Measurements from ENCODE around the gene PLXNA2.

The PLXNA2 gene

DNA sequence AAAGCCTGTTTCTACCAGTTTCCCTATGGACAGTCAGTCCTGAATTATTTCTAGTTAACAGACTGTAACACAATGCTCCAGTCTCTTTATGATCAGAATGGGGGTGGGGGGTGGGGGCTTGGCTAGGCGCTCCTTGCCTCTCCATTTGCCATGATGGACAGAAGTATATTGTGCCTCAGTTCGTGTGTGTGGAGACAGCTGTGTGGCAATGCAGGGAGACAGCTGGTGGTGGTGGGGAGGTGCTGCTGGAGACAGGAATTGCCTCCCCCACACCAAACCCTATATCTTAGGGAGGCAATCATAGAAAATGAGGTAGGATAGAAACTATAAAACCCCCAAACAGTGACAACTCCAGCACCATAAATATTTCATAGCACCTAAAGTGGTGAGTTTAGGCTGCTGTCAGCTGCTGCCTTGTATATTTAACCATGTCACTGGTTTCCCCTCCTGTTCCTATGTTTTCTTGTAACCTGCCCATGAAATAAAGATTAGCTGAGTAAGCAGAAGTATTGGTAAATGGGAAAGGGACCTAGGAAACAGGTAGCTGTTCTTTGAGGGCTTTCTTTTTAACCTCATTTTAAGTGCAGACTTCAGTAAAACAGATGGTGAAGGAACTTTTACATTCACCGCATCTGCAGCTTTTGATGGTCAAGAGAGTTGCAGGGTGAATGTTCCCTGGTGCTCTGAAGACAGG is 3.4 kb downstream of the PLXNA2 start:
- no peak for DNase-seq (ENCODE audit: low read depth in 1 of 2, low spot score in 1 of 2)

DNA sequence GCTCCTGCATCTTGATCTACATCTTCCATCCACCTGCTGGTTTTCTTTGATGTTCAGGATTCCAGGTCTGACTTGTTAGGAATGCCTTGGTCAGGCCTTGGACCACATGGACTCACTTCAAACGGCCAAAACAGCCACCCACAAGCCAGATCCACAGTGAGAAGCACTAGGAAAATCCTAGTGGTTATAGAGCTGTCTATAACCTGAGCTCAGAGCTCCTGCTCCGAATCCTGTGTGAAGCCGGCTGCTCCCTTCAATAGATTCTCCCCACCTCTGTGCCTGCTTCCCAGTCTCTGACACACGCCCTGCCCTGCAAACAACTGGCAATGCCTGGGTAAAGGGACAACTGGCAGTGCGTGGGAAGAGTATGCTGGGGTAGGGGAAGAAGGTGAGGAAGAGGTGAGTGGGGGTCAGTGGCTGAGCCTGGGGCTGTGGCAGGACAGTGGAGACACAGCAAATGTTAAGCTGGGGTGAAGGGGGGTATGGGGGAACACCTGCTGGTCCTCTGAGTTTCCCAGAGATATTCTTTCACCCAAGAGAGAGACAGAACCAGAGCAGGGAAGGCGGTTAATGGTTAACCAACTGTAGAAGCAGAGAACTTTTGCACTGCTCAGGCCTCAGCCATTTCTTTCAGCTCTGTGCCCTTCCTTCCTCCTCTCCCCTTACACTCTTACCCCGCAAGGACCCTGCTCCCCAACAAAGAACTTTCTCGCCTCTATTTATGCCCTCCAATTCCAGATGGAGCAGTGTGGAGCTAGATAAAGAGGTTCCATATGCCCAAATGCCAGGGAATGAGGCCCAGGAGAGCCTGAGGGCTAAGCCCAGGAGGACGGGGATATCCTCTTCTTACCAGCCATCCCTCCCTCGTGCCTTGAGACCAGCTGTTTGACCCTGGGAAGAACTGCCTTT is 4.5 kb downstream of the PLXNA2 start:
- no peak for DNase-seq (ENCODE audit: low read depth in 1 of 2, low spot score in 1 of 2)

DNA sequence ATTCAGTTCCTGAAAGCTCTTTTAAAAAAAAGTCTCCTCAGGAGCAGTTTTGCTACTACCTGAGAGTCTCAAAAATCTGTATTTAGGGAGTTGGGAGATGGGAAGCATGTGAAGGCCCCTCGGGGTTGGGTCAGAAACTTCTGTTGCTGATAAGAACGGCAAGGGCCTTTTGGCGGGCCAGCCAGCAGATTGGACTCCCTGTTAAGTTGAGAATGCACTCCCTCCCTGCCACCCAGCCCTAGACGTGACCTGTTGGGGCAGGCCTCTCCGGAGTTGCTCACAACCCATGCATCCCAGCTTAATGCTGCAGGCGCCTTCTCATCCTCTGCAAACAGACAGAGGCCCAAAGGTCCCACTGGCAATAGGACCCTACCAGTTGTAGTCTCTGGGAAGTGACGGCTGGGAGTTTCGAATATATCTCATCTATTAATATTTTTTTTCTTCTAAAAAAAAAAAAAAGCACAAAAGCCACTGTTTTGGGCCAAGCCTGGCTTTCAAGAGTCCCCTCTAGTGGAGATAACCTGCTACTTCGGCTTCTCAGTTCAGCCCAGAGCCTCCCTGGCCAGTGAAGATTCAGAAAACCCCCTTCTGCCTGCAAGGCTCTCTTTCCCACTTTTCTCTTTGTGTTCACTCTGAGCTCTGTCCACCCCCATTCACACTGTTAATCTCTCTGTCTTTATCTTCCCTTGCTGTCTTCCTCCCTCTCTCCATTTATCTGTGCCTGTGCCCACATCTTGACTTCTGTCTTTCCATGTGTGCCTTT is 5.3 kb downstream of the PLXNA2 start:
- DNase-seq (ENCODE audit: low read depth in 1 of 2, low spot score in 1 of 2): no peak

DNA sequence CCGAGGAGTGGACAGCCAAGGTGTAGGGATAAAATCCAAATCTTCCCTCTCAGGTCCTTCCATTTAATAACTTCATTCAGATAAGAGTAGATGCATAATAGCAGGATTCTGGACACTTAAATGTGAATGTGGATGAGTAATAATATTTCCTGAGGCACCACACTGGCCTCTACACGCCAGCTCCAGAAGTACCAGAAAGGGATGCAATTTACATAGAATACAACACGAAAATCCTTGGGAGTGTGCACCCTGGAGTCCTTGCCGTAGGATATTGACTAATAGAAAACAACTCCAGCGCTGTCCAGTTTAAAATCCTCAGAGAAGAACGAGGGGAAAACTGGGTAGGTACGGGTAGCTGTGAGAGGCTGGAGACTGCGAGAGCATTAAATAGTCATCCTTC is 6.9 kb downstream of the PLXNA2 start:
- no peak for DNase-seq (ENCODE audit: low read depth in 1 of 2, low spot score in 1 of 2)

DNA sequence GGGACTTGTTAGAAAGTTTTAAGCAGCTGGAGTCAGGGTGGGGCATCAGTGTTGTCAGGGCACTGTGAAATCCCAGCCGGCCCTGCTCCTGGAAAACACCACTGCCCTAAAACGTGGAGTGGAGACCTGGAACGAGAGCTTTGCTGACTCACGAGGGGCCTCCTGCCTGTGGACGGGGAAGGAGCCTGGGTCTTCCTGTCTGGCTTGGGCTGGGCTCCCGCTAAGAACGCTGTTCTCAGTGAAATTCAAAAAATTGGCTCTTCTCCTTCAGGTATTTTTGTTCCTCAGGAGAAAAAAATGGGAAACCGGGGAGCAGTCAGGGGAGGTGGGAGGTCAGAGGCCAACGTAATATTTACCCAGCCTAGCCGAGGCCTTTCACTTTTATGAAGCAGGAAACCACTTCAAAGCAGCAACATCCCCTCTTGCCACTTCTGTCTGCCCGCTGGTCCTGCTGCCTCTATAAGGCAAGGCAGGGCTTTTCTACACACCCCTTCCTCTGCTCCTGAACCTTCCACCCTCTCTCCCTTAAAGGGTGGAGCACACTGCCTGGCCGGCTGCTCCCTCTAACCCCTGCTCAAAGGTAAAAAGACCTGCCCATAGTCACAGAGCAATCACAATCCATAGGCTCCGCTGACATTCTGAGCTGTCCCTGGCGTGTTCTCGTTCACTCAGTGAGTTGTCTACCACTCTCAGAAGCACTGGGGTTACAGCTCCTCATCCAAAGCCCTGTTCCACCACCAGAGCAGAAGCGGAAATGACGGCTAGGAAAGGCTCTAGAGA is 8.0 kb downstream of the PLXNA2 start:
- no peak for DNase-seq (ENCODE audit: low read depth in 1 of 2, low spot score in 1 of 2)

DNA sequence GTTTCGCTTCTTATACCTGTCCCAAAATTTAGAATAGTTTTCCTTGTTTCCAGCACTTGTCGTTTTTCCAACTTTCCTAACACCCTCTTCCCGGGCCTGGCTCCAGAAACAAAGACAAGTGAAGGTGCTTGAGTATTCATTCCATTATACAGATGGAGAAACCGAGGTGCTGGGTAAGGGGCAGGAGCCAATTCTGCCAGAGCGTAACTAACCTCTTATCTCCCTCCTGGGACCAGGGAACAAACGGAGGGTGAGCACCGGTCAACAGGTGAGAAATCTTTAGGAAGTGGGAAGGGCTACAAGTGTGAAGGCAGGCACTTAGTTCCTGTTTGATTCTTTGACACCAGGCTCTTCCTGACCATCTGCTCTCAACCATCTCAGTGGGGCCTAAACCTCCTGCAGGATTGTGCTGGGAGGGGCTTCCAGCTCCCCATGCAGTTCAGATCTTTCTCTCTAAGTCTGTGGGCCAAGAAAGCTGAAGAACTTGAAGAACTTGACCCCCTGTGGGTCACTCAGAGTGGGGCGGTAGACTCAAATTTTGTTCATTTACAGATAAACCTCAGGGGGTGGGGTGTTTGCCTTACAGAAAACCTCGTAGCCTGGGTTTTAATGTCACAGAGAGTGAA is 8.7 kb downstream of the PLXNA2 start:
- DNase-seq (ENCODE audit: low read depth in 1 of 2, low spot score in 1 of 2): no peak

DNA sequence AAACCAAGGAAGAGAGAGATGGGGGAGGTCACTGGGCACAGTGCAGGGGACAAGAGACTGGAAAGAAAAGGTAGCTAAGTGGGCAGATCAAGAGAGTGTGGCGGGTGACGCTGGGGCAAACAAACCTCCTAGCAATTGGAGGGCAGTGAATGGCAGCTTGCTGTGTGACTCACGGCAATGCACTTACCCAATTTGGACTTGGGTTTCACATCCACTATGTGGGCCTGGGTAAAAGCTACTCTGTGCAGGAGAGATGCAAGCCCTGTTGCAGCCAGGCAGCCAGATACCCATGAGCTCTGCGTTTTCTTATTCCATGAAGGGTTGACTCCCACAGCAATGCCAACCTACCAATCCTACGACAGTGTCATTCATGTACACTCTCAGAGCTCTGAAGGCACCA is 9.5 kb downstream of the PLXNA2 start:
- DNase-seq (ENCODE audit: low read depth in 1 of 2, low spot score in 1 of 2): no peak

DNA sequence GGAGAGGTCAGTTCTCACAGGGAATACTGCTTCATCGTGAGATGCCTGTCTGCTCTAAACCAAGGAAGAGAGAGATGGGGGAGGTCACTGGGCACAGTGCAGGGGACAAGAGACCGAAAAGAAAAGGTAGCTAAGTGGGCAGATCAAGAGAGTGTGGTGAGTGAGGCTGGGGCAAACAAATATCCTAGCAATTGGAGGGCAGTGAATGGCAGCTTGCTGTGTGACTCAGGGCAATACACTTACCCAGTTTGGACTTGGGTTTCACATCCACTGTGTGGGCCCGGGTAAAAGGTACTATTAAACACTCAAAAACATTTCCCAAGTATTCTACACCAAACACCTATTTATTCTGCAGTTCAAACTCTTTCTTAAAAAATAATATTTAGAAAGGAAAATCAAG is 10.2 kb downstream of the PLXNA2 start:
- DNase-seq (ENCODE audit: low read depth in 1 of 2, low spot score in 1 of 2): no peak

DNA sequence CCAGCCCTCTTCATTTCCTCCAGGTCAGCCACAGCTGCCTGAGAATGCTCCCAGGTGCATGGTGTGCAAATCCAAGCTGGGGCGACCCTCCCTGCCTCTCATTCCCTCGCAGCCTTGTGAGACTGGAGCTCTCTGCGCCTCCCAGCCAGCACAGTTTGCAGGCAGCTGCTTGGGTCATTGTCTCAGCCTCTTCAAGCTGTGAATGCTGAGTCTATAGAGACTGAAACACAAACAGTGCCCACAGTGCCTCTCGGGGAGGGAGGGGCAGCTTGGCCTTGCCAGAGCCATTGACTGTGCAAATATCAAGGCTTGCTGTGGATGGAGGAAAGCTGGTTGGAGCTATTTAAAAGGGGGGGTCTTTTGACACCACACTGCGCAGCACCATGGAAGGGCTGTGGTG is 10.6 kb downstream of the PLXNA2 start:
- no peak for DNase-seq (ENCODE audit: low read depth in 1 of 2, low spot score in 1 of 2)

DNA sequence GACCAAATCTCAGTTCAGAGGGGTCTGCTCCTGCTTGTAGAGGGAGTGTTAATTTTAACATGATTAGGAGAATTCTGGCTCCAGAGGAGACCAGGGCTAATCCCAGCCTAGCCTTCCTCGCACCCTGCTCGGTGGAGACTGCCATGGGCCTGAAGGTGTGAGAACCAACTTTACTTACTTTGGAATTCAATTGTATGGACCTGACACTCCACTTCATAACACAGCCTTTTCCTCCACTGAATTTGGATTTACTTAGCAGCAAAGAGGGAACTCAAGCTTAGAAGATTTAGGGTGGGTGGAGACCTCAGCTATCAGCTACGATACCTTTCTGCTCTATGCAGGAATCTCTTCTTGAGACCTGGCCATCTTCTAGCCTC is 11.5 kb downstream of the PLXNA2 start:
- DNase-seq (ENCODE audit: low read depth in 1 of 2, low spot score in 1 of 2): no peak

DNA sequence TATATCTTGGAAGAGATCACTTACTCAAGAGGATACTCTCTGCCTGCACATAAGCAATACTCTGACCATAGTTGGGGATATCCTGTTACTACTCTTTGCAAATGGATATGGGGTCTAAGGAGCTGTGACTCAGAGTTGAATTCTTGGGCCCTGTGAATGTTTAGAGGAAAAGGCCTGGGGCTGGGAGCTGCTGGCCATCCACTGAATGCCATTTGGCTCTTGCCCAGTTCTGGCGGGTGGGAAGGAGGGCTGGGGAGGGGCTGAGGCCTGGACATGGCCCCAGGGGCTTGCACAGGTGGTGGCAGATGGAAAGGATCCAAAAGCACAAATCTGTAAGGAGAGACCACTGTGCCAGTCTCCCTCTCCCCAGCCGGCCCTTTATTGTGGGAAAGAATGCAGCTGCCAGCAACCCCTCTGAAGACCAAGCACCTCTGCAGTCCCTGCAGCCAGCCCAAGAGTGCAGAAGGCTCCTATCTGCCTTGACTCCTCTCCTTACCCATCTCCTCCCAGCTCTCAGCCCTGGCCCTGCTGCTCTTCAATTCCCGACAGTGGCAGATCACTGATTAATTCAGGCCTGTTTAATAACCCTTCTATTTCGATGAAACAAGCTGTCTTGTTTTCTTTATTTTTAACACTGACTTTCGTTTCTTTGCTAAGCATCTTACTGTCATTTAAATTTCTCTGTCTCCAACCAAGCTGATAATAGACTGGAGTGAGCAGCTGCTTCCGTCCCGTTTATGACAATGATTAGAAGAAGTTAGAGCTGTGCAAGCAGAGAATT is 12.1 kb downstream of the PLXNA2 start:
- DNase-seq (ENCODE audit: low read depth in 1 of 2, low spot score in 1 of 2): no peak

DNA sequence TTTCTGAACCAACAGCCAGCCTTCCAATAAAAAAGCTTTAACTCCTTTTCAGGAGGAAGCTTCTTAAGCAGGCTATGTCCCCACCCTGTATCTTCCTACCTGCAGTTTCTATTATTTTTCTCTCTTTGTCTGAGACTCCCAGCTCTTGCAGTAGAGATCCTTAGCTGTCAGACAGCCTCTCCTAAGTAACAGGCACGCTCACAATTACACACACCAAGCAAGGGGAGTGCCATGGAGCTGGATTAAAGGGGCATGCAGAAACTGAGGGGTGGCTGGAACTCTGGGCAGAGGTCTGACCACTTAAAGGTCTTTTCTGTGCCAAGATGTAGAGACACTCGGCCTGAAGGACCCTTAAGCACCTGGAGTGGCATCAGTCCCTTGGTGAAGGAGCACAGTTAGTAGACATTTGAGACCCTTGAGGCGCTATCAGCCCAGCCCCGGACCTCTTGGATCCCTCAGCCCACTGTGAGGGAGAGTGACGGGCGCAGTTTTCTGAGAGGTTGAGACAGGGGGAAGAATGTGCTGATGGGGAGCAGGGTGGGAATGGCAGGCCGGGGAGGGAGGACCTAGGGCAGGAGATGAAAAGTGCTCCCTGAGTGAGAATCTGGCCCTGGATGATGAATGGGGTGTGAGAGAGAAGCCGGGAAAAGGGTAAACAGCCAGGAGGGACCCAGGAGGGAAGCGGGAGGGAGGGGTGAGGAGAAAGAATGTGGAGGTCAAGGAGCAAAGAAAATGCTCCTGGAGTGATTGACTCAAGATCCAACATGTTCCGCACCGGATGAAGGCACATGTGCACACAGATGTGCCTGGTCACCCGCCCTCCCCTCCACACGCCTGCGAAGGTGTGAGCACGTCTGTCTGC is 13.3 kb downstream of the PLXNA2 start:
- DNase-seq (ENCODE audit: low read depth in 1 of 2, low spot score in 1 of 2): no peak

DNA sequence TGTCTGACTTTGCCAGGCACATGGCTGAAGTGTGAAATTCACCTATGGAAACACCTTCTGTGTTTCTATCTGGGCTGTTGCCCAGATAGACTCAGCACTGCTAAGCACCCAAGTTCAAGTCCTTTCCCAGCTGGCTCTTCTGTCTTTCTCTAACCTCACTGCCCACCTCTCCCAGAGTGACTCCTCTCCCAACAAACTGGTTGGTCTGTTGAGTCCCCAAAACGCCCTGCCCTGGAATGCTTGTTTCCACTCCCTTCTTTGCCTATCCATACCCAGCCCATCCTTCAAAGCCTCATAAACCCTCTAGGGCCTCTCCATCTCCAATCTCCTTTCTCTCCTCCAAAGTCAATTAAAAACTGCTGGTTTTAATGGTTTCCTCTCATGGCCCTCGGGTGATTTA is 15.6 kb downstream of the PLXNA2 start:
- DNase-seq (ENCODE audit: low read depth in 1 of 2, low spot score in 1 of 2): no peak

DNA sequence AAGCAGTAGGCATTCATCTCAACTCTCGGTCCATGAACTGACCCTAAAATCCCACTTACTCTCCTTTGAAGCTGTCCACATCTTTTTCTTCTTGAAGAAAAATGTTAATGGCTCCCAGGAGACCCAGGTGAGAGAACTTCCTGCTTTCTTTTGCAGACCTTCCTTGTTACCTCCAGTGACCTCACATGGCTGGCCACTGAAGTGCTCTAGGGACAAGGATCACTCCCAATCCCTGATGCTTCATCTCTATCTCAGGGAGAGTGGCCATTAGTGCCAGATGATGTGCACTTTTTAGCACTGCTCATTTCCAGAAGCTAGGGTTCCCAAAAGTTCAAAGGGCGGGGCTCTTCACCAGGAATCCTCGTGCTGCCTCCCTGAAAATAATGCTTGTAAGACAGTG is 16.2 kb downstream of the PLXNA2 start:
- DNase-seq (ENCODE audit: low read depth in 1 of 2, low spot score in 1 of 2): no peak

DNA sequence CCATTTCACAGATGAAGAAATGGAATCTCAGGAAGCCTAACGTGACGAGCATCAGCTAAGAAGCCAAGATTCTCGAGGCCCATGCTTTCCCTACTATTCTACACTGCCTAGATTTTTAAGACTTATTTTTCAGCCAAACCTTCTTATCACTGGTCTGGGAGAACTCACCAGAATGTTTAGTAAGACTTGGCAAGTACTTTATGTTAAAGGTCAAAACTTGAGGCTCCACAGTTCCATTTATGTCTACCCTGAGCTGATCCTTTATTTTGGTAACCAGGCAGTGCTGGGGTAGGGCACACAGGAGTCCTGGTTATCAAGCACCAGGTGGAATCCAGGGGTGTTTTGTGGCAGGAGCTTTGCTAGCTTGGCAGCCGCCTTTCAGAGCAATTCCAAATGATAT is 16.8 kb downstream of the PLXNA2 start:
- DNase-seq (ENCODE audit: low read depth in 1 of 2, low spot score in 1 of 2): no peak

DNA sequence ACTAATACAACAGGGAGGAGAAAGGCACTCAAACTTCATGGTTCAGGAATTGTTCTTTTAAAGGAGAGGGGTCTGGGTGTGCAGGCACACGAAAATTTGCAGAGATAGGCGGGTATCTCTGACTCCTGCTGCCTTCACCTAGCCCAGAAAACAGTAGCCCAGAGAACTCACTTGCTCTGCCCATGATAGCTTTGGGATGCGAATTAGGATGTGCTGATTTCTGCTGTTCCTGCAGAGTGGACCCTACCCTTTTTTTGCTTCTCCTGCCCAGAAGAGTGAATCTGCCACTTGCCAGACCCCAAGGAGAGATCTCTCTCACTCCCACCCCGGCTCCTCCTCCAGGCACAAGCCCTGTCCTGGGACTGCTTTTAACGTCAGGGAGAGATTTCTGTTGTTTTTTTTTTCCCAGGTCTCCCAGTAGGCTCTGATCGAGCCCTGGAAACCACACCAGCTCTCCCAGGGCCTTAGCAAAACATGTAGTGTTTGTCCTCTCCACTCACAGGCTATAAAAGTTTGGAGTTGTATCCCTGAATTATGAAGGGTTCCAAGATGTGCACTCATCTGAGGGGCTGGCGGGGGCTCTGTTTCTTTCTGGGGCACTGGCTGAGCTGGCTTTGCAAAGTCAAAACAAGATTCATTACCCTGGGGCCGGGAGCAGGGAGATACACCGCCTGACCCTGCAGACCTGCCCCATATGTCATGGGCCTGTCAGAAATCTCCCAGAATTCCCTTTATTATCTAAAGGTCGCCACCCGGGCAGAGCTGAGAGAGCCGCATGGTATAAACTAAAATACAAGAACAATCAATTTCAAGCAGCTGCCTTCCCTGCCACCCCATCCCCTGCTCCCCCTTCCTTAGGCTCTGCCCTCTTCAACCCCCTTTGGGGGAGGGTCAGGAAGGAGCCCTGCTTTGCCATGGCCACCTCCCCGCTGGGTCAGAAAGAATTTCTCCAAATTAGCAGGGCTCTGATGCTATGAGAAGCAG is 17.9 kb downstream of the PLXNA2 start:
- no peak for DNase-seq (ENCODE audit: low read depth in 1 of 2, low spot score in 1 of 2)

DNA sequence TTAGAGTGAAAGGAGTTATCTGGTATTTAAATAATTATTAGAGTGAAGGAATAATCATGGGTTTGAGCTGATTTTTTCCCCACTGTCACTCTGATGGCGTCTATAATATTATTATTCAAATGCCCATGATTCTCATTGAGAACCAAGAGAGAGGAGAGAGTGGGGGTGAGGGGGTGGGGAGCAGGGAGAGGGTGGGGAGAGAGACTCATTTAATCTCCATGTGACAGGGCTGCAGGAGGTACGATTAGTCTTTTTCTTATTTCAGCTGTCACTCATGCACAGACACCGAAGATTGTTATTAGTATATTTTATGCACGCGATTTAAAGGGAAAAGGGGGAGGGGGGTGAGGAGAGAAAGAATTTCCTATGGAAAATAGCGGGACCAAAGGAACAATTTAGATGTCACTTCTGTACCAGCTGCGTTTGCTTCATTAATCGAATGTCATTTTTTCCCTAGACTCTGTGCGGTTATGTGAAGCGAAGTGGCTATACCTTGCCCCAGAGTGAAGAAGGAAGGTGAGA is 19.9 kb downstream of the PLXNA2 start:
- no peak for DNase-seq (ENCODE audit: low read depth in 1 of 2, low spot score in 1 of 2)

DNA sequence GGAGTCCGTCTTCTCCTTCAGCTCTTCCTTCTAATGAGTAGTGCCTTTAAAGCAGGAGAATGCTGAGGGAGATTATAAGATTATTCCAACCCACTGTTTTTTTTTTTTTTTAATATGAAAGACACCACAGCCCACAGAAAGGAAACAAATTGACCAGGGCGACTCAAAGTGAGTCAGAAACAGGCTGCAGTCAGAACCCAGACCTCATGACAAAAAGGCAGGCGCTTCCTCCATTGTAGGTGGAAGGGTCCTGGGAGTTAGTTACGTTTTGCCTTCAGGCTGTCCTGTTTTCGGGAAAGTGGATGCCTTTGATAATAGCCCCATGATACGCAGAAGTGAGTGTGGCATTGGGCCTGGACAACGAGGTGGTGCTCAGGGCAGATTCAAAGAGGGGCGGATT is 21.0 kb downstream of the PLXNA2 start:
- DNase-seq (ENCODE audit: low read depth in 1 of 2, low spot score in 1 of 2): no peak

All from stimulated activated CD4-positive, alpha-beta T cell treated with anti-CD3 and anti-CD28 coated beads, Interleukin-15, amount 100 ng/mL, for 1 hour (primary cell).